ENCODE data around the gene KRT12.
A peak's percentile ranks its signal among the peaks of the same experiment; 100 is the strongest.

The KRT12 gene

DNA sequence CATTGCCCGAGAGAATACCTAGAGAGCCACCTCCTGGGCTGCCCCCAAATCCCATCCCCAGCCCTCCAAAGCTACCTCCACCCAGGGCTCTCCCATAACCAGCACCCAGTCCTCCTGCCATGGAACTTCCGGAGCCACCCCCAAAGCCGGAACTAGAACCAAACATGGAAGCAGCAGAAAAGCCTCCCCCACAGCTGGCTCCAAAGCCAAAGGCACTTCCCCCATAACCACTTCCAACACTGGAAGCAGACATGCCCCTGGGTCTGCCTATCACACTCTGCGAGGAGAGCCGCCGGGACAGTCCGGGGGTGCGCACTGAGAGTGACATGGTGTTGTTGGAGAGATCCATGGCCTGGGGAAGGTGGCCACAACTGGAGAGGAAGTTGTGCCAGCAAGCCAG is at the start of gene KRT12:
Gene KRT12 (minus strand): TSS at position 386 of the 400 bp plus-strand sequence. CDS start 37 bp downstream, at position 349.
- no peak for DNase-seq

DNA sequence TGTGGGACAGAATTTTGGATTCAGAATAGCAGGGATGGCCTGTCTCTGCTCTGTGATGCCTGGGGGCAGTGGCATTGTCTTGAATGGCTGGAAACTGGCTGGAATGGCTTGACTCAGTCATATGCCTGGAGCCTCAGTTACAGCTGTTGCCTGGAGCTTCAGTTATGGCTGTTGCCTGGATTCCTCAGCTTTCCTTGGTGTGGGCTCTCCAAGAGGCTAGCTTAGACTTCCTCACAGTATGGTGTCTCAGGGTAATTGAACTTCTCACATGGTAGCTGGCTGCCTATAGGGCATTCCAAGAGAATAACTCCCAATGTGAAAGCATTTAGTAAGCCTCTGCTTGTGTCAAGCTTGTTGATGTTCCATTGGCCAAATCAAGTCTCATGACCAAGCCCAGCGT is 49.3 kb upstream of the KRT12 start:
- DNase-seq, result no peak

DNA sequence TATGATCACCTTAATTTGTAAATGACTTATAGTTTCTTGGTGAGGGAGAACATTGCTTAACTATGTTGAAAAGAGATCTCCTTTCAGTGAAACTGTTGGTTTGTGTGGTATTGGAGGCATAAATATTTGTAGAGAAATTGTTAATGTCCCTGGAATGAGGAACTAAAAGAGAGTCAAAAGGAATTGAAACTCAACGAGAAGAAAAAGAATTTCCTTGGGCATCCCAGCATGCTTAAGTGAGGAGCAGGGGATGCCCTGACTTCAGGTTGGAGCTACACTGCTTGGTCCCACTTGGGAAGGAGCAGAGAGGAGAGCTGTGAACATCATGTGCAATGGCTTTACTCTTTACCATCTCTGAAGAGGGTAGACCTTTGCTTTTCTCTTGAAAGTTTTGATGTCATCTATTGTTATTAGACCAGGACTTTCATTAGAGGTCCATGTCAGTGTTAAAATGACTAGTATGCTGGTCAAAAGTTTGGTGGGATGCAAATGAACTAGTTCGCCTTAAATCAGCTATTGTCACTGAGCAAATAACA is 48.8 kb upstream of the KRT12 start:
- no peak for DNase-seq

DNA sequence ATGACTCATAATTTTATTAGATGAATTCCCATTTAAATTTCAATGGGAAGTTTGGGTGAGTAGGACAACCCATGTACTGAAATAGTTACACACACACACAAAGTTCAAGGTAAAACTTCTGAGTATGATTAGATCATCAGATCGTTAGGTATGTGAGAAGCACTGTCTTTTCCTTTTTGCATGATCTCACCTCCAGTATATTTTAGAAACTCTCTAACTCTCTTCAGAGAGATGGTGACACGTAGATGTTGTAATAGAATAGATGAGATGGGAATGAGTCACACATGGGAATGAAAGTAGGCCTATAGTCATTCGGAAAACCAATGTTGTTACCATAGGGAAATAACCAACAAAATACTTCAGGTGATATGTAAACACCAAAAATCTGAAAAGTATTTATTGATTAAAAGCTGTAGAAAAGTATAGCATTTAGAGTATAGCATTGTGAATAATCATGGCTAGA is 48.2 kb upstream of the KRT12 start:
- DNase-seq, result no peak

DNA sequence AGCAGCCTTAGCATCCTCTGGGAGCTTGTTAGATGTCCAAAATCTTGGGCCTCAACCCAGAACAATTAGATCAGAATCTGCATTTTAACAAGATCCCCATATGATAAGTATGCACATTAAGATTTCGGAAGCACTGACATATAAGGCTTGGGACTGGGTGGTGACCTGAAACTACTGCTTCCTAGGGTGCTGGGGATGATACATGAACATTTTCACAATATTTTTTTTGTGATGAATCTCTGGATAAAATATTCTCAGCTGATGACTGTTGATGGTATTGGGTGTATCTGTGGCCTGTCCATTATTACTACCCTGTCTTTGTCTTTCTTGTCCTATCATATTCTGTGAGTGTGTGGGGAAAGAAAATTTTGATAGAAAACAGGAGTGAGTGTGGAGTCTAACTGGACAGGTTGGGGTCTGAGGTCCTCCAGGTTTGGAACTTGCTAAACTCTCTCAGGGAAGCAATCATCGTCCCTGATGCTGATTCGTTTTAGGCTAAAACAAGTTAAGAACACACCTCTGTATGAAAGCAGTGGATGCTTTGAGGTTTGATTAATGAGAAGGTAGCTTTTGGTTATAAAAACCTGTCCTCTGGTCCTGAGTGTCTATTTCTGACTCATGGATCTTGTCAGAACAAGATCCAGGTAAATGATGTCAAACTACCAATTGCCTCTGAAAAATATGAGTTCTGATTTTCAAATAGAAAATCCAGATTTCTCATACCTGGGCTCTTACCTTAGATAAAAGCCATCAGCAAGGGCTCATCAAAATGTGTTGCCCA is 47.2 kb upstream of the KRT12 start:
- DNase-seq, result no peak

DNA sequence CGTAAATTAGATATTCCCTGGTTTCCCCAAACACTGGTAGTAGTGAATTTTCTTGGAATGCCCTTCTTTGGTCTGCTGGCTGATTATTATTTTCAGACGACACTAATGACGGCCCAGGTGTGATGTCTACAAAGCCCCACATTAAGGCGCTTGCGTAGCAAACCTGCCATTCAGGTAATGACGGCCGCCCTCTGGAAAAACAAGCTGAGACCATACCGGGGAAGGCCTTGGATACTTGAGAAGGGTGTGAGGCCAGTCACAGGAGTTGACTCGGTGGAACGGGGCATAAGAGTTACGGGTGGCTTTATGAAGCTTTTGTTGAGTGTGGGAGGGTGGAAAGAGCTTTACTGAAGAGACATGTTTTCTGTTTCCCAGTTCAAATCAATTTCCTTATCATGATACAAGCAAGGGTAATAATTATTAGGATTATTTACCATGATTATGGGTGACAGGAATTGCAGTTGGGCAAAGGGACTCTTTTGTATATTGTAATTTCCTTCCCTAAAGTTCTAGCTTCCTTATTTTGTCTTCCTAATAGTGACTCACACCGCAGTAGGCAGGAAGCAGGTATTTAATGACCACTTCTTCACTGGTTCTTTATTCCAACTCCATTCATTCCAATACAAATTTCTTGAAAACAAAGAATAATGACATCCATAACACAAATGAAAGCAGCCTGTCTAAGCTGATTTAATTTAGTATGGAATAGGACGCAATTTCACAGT is 45.6 kb upstream of the KRT12 start:
- DNase-seq, result no peak

DNA sequence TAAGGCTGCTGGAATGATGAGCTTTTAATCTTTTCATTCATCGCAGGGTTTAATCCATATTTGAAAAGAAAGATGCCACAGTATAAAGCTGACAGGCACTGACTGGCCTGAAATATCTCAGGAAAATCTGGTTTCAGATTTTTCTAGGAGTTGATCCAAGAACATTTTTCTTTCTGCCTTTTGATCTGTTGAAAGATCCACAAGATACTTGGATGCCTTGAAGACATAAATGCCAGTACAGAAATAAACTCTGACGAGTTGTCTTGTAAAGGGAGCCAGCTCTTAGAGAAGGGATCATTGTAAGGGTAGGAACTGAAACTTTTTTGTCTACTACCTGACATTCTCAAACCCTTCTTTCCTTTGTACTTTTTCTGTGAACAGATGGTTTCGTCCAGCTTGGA is 43.4 kb upstream of the KRT12 start:
- DNase-seq, result no peak

DNA sequence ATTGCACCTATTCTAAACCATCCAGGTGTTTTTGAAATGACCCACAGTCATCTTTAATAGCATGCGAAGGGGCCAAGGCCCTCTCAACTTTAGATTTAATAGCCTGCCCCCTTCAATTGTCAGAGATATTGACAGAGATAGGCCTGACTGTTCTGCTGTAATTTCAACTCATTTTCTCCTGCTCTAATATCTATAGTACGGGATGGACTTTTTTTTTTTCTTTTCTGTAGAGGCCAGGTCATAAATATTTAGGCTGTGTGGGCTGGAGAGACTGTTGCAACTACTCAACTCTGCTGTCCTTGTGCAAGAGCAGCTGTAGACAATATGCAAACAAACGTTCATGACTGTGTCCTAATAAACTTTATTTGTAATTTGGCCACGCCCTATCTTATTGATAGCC is 42.7 kb upstream of the KRT12 start:
- no peak for DNase-seq

DNA sequence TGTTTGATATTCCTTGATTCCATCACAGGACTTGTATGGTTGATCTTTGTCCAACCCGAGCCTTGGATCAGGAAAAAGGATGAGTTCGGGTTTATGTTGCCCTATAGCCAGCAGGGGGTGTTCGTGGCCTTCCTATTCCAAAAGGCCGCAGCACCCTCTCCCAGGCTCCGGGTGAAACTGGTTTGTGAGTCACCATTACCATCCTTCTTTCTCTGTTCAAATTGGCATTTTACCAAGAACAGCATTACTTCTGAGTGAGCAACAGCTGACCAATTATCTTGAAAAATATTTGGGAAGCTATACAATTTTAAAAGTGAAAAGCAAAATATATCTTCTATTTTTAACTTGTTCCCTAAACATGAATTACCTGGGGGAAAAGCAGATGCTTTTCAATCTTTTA is 42.3 kb upstream of the KRT12 start:
- DNase-seq, result peak; percentile 80

DNA sequence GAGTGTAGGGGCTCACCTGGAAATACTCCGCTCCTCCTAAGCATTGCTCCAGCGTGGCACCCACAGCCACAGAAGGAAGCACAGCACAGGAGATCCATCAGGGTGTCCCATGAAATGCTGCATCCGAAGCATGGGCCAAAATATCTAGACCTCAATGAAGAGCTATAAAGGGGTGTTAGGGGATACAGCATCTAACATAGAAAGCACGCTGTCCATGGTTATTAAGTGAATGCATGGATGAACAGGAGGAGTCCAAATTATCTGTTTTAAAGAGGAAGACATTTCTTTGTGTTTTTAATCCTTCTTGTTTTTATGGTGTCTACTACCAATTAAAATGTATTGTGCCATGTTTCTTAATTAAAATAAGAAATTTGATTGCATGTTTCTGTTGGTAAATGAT is 39.6 kb upstream of the KRT12 start:
- no peak for DNase-seq

DNA sequence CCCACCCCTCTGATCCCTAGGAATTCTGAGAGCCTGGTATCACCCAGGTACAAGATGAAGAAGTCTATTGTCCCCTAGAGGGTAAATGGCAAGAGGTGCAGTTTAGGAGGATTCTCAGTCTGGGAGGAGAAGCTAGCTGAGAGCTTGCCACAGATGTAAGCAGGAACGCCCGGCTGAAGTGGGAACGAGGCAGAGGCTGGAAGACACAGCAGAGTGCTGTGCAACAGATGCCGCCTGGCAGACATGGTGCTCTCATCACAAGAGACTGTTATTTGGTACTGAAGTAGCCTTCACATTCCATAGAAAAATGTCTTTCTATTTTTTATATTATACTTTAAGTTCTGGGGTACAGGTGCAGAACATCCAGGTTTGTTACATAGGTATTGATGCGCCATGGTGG is 38.3 kb upstream of the KRT12 start:
- DNase-seq, result no peak

DNA sequence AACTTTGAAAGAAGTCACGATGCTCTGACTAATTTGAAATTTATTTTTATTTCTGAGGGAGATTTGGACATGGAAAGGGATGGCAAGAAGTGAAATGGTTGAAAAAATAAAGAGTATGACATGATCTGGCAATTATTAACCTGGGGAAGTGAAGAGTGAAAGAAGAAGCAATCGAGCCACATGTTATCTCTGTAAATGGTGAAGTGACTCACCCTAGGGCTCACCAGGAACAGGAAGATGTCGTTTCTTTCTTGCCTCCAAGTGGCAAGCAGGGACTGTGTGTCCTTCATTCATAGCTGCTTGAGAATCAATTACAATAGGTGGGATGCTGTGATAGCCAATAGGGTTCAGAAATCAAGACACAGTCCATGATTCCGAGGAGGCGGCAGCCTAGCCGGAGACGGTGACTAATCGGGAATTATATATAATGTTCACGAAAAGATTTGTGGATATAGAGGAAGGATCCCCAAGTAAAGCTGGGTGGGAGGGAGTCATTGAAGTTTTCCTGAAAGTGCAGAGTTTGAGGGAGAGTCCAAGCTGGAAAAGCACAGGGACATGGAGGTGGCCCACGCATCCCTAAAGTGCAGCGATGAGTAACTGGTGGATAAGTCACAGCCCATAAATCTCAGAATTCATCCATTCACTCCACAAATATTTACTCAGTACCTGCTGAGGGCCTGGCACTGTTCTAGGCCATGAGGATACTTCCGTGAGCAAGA is 36.3 kb upstream of the KRT12 start:
- DNase-seq, result no peak

DNA sequence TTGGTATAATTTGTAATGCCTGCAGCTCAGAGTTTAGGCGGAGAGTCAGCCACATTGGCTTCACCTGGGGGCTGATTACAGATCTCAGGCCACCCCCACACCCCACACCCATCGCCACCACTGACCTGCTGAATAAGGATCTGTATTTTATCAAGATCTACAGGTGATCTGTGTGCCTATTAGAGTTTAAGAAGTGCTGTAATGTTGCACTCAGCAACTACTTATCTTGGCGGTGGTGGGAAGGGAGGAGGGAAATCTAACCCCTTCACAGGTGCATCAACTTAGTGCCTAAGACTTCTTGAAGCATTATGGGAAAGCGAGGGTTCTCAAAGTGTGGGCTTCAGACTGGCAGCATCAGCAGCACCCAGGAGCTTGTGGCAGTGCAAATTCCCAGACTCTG is 35.5 kb upstream of the KRT12 start:
- DNase-seq, result no peak

DNA sequence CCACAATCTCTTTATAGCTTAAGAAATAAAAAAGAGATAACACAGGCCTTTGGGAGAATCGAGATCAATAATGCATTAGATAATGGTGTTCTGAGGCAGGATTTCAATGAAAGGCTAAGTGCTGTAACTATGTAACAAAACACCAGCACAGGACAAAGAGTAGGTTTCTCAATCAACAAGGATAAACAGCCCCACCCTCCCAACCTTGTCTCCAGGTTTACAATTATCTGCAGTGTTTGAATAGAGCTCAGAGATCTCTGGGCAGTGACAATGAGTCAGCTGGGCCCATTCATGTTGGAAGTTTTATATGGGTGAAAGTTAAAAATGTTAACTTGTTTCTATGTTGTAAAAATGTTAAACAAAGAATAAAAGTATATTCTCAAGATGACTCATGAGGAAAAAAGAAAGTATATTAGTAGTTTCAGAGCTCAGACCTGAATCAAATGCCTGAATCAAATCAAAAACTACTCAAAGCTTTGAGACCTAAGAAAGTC is 35.0 kb upstream of the KRT12 start:
- peak; percentile 29 for DNase-seq

DNA sequence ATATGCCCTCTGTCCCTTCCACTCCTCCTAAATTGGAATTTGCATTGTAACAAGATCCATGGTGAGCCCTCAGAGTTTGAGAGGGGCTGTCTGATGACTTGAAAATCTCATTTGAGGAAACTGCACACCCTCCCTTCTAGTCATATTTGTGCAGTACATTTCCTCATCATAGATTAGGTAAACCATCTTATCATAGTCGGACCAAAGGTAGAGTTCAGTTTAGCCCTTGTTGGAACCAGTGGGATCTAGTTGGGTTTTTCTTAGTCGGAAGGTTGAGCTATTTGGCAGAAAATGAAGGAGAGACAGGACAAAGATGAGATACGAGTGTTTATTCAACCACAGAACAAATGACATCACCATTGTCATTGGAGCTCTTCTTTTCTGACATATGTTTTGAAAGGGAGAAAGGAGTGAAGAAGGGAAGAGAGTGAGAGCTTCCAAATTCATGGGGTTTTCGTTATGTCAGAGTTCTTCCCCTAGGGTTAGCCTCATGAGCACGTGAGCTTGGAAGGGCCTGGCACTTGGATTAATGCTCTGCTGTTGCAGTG is 33.9 kb upstream of the KRT12 start:
- no peak for DNase-seq

DNA sequence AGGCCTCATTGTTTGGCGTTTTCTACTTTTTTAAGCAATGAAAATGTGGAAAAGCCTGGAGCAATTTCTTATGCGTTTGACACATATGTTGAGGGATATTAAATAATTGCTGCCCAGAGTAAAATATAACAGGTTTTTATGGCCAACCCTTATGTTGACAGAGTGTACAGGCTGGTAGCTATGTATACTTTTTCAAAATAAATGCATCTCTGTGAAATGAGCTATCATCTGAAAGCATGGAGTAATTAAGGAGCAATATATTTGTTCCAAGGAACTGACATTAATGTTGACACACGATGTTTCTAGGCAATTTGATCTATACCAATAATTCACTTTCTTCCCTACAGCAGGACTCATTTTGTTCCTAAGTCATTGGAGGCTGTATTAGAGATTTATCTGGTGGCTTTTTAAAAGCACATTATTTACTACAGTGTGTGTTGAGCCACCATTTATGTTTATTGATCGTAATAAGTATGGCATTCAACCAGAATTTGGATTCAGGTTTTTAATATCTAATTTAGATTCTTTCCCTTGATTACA is 30.0 kb upstream of the KRT12 start:
- no peak for DNase-seq

DNA sequence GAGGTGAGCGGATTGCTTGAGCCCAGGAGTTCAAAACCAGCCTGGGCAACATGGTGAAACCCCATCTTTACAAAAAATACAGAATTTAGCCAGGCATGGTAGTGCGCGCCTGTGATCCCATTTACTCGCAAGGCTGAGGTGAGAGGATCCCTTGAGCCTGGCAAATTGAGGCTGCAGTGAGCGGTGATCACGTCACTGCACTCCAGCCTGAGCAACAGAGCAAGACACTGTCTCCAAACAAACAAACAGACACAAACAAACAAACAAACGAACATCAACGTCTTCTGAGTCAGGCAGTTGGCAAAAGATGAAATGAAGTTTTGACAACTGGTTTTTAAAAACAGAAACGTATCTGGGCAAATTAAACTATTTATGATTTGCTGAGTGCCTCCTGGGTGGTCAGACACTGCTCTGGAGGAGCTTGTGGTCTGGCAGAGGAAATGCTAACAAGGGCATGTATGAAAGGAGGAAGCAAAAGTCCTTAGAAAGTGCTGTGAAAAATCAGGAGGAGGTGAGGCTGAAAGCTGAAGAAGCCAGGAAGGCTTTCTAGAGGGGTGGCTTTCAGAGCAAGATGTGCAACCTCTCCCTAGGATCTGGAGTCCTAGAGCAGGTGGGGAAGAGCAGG is 28.2 kb upstream of the KRT12 start:
- no peak for DNase-seq

DNA sequence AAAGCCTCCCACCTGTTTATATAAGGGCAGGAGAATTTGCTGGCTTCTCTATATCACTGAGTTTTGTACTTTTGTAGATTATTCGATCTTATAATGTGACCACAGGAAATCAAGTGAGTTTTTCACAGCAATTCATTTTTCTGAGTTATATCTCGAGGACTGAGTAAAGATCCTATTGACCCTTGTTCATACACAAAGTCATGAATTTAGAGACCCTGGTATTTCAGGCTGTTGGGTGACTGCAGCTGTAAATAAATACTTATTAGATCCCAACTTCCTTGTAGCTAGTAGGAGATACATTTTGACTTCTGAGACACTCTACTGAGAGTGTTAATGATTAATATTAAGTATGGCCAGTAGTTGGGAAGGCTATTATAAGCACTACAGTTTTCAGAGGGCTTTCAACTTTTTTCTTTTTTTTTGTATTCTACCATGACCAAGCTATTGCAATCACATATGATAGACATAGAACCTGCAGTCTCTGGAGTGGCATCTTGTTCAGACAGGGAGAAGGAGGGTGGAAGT is 21.2 kb upstream of the KRT12 start:
- DNase-seq, result no peak

DNA sequence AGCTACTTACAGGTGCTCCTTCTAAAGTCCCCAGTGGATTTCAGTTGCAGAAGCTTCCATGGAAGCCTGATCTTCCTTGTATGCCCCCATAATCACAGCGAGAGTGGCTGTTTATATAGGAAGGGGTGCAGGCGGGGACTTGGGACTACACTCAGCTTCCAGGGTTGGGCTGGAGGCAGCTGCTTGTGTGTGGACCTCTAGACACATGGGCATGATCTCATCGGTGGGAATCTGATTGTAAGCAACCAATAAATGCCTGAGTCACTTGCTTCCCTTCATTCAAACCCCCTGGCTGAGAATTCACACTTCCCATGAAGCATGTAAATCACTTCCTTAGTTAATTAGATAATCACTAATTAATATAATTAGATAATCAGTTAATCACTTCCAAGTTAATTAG is 19.1 kb upstream of the KRT12 start:
- no peak for DNase-seq

DNA sequence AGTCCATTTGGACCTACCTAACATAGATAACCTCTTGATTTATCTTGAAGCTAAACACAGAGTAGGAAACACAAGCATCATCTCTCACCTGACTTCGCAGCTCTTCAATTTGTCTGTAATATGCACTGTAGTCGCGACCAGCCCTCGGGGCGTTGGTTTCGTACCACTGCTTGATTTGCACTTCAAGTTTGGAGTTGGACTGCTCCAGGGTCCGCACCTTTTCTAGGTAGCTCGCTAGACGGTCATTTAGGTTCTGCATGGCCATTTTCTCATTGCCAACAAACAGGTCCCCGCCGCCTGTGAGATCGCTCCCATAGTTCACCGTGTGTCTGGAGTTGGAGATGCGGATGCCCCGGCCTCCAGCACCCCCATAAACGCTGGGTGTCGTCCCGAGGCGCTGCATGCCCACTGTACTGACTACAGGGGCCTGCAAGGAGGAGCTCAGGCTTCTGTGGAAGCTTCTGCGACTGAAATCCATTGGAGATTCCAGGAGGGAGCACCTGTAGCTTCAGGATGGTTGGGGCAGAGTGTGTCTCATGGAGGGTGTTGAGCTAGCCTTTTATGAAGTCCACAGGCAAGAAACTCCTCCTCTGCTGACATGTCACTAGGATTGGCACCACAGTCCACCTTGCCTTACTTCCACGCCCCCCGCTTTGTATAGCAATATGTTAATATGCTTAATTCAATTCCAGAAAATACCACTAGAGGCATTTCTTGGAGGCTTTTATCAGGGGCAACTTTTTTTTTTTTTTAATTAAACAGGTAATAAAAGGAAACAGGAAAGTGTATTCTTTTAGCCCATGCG is 17.9 kb upstream of the KRT12 start, which contains the start of gene KRT20:
Gene KRT20 (minus strand): TSS at position 535 of the 805 bp plus-strand sequence. CDS start 57 bp downstream, at position 478.
- no peak for DNase-seq
